ENCODE data around the gene SNORC. TPM values are rescaled to one million over a fixed set of nuclear protein-coding genes. Genes with fewer than 3 reads are reported as not detected.

Gene SNORC
- total RNA-seq, 1 donor from 2014 or later = 15.5 TPM

DNA sequence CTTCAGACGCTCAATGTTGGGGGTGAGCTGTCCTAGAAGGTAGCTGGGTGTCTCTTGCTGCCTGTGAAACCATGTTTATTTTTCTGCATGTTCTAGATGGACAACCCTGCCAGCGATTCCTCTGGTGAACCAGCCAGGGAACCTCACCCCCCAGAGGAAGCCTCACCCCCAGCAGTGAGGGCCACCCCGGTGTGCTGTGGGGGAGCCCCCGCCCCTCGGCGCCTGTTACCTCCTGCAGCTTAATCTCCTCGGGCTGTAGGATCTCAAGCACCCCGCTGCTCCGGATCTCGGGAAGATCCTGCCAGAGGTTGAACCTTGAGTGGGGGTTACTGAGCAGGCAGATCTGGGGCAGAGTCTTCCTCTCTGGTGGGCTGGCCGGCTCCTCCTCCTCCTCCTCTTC is 50.0 kb downstream of the SNORC start:
- no peak for DNase-seq (ENCODE audit: low spot score)
- ATAC-seq = no peak

DNA sequence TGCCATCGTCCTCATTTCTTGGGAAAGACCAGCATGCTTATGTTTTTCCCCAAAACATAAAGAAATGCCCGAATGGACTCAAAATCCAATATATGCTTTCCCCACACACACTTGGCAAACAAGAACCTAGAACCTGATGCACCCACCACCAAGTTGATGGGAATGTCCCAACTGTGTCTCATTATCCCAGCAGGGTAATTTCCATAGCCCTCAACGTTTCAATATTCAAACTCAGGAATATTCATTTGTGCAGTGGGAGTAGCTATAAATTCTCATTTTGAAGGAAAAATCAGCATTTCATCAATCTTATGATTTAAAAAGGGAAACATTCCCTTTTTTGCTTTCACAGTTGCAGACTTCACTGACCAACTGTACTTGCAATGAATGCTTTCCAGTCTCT is 50.7 kb downstream of the SNORC start:
- no peak for DNase-seq (ENCODE audit: low spot score)
- no peak for ATAC-seq

DNA sequence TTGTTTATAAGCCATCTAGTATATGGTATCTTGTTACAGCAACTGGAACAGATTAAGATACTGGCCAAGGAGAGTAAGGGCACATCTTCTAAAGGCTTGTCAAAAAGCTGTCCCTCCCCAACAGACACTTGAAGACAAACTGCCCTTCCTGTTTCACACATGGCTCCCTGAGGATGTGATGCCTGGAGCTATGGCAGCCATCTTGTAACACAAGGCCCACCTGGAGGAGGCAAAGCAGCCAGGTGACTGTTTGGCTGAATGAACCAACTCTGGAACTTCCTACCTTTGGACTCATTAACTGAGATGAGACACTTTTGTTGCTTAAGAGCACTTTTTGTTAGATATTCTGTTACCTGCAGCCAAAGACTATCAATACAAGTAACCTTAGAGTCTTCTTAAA is 54.4 kb downstream of the SNORC start:
- DNase-seq (ENCODE audit: low spot score) (no peak), ATAC-seq (no peak)

DNA sequence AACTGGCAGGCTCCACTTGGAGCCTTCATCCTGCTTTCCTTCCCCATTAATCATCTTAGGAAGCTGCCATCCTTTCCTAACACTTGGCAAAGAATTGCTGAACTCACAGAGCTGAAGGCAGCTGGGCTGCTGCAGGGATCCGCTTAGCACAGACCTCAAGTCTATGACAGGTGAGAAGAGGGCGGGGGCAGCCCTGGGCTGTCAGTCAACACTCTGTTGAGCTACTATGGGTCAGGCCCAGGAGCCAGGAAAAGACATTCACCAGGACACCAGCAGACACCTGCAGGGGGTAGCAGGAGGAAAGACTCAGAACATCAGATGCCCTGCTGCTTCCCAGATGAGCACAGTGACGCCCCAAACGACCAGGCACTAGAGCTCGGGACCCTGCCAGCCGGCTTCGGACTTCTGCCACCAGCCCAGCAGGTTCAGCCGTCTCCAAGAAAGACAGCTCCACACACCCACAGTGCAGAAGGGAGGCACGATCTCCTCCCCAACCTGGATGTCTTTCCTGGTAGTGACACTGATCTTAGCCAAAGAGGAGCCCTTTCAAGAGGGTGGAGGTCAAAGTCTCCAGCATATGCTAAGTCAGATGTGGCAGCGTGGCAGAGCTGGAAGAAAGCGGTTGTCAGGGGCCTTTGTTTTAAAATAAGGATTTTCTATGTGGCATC is 55.2 kb downstream of the SNORC start:
- DNase-seq (ENCODE audit: low spot score) (no peak), ATAC-seq (no peak)

DNA sequence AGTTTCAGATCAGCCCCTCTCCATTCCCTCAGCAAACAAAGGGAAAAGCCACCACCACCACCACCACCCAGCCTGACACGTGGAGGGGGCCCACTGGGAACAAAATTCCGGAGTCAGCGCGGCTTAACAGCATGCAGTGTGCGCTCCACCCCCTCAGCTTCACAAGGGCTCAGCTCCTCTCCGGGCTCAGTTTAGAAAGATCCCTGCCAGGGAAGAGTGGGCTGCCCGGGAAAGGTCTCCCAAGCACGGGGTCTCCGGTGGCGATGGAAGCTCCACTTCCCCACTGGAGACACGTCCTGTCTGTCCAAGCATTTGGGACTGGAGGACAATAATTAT is 55.7 kb downstream of the SNORC start:
- DNase-seq (ENCODE audit: low spot score) = no peak
- ATAC-seq = no peak

DNA sequence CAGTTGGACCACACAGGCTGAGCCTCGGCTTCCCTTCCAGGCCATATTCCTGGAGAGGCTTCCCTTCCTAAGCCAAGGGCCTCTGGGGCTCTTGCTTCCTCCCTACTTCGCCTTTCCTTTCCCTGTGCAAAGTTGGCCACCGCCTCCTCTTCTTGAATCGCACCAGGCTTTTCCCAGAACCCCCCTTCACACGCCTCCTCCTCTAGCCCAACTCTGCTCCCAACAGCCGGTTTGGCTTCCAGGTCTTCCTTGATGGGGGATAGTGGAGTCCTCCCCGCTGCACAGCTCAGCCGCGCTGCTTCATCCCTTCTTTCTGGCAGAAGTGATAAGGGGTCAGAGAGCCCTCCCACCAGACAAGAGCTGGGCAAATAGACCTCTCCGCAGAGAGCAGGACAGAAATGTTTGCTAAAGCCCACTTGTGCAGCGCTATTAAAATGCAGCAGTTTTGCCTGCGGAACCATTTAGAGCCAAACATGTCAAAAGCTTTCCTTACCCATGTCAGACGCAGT is 56.4 kb downstream of the SNORC start:
- ATAC-seq = no peak
- no peak for DNase-seq (ENCODE audit: low spot score)

DNA sequence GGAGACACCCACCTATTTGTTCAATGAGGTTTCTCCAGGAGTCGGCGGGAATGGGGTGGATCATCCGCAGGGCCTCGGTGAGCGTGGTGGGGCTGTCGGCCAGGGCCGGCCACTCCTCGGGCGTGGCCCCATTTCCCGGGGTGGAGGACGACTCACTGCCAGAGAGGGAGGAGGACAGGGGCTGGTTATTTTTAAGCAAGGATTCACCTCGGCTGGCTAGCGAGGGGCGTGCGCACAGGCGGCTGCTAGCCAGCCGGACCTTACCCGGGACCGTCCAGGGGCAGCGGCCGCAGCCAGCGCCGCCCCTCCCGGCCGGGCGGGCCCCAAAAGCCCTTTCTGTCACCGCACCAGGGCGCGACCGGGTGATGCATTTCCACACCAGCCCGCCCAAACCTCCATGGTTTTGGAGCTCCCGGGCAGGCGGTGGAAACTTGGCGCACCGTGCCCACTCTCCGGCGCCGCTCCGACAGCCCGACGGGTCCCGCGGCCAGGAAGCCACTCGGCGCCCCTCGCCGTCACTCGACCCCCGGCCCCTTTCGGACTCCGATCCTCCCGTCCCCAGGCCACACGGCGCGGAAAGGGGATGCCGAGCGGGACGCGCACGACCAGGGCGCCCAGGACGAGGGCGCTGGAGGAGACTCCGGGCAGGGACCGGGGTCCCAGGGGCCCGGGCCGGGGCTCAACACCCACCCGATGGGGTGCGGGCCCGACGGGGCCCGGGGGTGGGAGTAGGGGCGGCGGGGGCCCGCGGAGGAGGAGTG is 57.1 kb downstream of the SNORC start:
- DNase-seq (ENCODE audit: low spot score) (no peak), ATAC-seq (no peak)

DNA sequence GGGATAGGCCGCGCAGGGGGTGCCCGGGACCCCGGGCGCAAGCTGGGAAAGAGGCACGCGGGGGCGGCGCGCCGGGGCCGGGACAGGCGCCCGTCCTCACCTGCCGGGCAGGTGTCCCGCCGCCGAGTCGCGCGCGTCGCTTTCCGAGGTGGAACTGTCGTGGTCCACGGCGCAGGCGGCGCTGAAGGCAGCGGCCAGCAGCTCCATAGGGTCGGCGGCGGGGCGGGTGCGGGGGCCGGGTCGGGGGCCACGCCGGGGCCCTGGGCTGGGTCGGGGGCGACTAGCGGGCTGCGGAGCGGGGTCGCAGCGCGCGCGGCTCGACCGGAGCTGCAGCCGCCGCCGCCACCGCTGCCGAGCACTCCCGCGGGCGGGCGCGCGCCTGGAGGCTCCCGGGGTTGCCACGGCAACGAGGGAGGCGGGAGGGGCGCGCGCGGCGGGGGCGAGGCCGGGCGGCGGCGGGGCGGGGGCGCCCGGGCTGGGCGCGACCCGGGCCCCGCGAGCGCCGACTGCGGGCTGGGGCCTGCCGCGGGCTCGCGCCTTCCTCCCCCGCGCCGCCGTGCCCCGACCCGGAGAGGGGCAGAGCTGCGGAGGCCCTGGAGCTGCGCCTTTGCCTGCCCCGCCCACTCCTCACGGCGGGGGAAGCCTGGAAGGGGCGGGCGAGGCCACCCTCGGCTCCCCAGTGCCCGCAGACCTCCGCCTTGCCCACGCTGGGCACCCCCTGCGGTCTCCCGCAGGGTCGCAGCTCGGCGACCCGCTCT is 57.9 kb downstream of the SNORC start:
- DNase-seq (ENCODE audit: low spot score) (no peak), ATAC-seq (no peak)

Other genes starting within 250 kb of the SNORC start
- gene EFHD1, start 236.7 kb upstream of the SNORC start, total RNA-seq = 27.3 TPM
- gene GIGYF2, start 172.9 kb upstream of the SNORC start, total RNA-seq = 27.8 TPM
- not detected for gene KCNJ13, start 93.7 kb upstream of the SNORC start, total RNA-seq
- 23.7 TPM for gene NGEF, start 143.0 kb downstream of the SNORC start, total RNA-seq
- gene NEU2, start 162.4 kb downstream of the SNORC start, total RNA-seq = not detected
- 5.0 TPM for gene INPP5D, start 190.1 kb downstream of the SNORC start, total RNA-seq